K562 (cell line): Measurements from ENCODE around the gene PHETA2. TPM values are rescaled to one million over a fixed set of nuclear protein-coding genes. Genes with fewer than 3 reads are reported as not detected.

Source experiments
- EP400 ChIP-seq: fragments of 450-650 bp; IDR thresholded peaks from 2 replicates; pipeline ENCODE4 v1.6.1; 2017; ENCODE audit warnings: antibody characterized with exemption, mild to moderate bottlenecking, moderate library complexity
- MEF2D ChIP-seq: conservative IDR thresholded peaks from 2 replicates; pipeline ENCODE4 v1.6.1; 2016; ENCODE audit warnings: low read depth, missing genetic modification characterization, missing compliant biosample characterization
- RNF219 ChIP-seq: fragments of 250-450 bp; sonication (Bioruptor Pico); IDR thresholded peaks from 2 replicates; pipeline ENCODE4 v1.5.0; 2022; ENCODE audit warnings: mild to moderate bottlenecking
- SUPT5H ChIP-seq: fragments of 450-650 bp; IDR thresholded peaks from 2 replicates; pipeline ENCODE4 v1.6.1; 2016
- ZC3H11A ChIP-seq: IDR thresholded peaks from 2 replicates; pipeline ENCODE4 v1.6.1; 2012; ENCODE audit warnings: low read depth, low read length, improper control_type of control experiment
- ZNF197 ChIP-seq: fragments of 200-800 bp; sonication (Bioruptor generic); IDR thresholded peaks from 2 replicates; pipeline ENCODE4 v1.6.1; 2016; ENCODE audit warnings: low read depth, missing genetic modification characterization, missing compliant biosample characterization
- ZNF589 ChIP-seq: fragments of 200-800 bp; sonication (Bioruptor generic); IDR thresholded peaks from 2 replicates; pipeline ENCODE4 v1.6.1; 2016; ENCODE audit warnings: low read depth, missing genetic modification characterization, missing compliant biosample characterization
- polyA plus RNA-seq, 8 experiments: library from polyadenylated mRNA; depleted of rRNA in 4 of 8; stranded (reverse) in 5 of 8; unstranded in 3 of 8; fragments of >200 nt; fragmentation: Nextera tagmentation in 2 of 8; fragmentation: Illumina TruSeq in 1 of 8; extraction: Ambion mirVana in 2 of 8; extraction: Trizol in 1 of 8; gene quantifications; 2 replicates each; pipeline versions ENCODE4 v1.2.1 to v1.2.3, GENCODE V29; 2011 to 2014; ENCODE audit warnings: inconsistent platforms in 1 of 8, missing spikeins in 1 of 8
- total RNA-seq, 7 experiments: library from RNA; depleted of rRNA in 6 of 7; stranded (reverse); fragments of >200 nt in 6 of 7; fragmentation: Illumina TruSeq in 2 of 7; extraction: Trizol in 2 of 7; gene quantifications; 2 replicates each; pipeline versions ENCODE4 v1.2.1 to v1.2.3, GENCODE V29; 2011 to 2021; ENCODE audit warnings: low replicate concordance in 1 of 7

The PHETA2 gene
- total and polyA plus RNA-seq, 9 of the 15 experiments (the other 6 are each of a cell fraction or from before 2014, with no cell fraction given): 0.07 to 0.22 (median 0.08) TPM; not detected in 5

GRCh38 chr22:42069801-42070516 is 4.1 kb upstream of the PHETA2 start (continued):
- TF ChIP-seq MEF2D: no peak
- TF ChIP-seq EP400: no peak
- TF ChIP-seq ZNF197 (CRISPR knock-in tag): no peak
- no peak for TF ChIP-seq SUPT5H
- no peak for TF ChIP-seq ZC3H11A
- TF ChIP-seq RNF219 (CRISPR knock-in tag): no peak
- peak; percentile 17; the same call in 1 of the 2 replicates for TF ChIP-seq ZNF589
